Hepatocyte (in vitro differentiated cells): ENCODE measurements around the gene PTPRD. TPM values are rescaled to one million over a fixed set of nuclear protein-coding genes. Genes with fewer than 3 reads are reported as not detected.
A peak's percentile ranks its signal among the peaks of the same experiment; 100 is the strongest.

Experiments
- DNase-seq: peaks from one replicate; pipeline ENCODE4 v3.0.0-alpha.2; 2016; ENCODE audit warnings: low spot score
- H2AFZ ChIP-seq: fragments of 200-600 bp; sonication (generic); 2 replicates; pipeline ENCODE4 v1.6.0; 2016; ENCODE audit warnings: antibody characterized with exemption, mild to moderate bottlenecking
- H3K27ac ChIP-seq: fragments of 200-600 bp; sonication (generic); 2 replicates; pipeline ENCODE4 v1.5.1; 2016; ENCODE audit warnings: mild to moderate bottlenecking
- H3K27me3 ChIP-seq: fragments of 200-600 bp; sonication (generic); 2 replicates; pipeline ENCODE4 v1.6.1; 2016
- H3K36me3 ChIP-seq: fragments of 200-600 bp; sonication (generic); replicated peaks from 2 replicates; pipeline ENCODE4 v1.5.1; 2016; ENCODE audit warnings: low read depth; ENCODE audit not compliant: insufficient read depth
- H3K4me1 ChIP-seq: fragments of 200-600 bp; sonication (generic); 2 replicates; pipeline ENCODE4 v1.5.1; 2016; ENCODE audit warnings: mild to moderate bottlenecking, moderate library complexity; ENCODE audit not compliant: insufficient read depth
- H3K4me2 ChIP-seq: fragments of 200-600 bp; sonication (generic); 2 replicates; pipeline ENCODE4 v1.6.0; 2016
- H3K4me3 ChIP-seq: fragments of 200-600 bp; sonication (generic); 2 replicates; pipeline ENCODE4 v1.5.1; 2016; ENCODE audit warnings: mild to moderate bottlenecking
- H3K79me2 ChIP-seq: fragments of 200-600 bp; sonication (generic); 2 replicates; pipeline ENCODE4 v1.6.0; 2017; ENCODE audit warnings: mild to moderate bottlenecking
- H3K9me2 ChIP-seq: fragments of 200-600 bp; sonication (generic); replicated peaks from 2 replicates; pipeline ENCODE4 v1.6.0; 2017; ENCODE audit warnings: mild to moderate bottlenecking; ENCODE audit not compliant: insufficient read depth
- H3K9me3 ChIP-seq: fragments of 200-600 bp; sonication (generic); 2 replicates; pipeline ENCODE4 v1.5.1; 2016; ENCODE audit warnings: low read depth, mild to moderate bottlenecking
- H4K20me1 ChIP-seq: fragments of 200-600 bp; sonication (generic); 2 replicates; pipeline ENCODE4 v1.6.0; 2016; ENCODE audit warnings: mild to moderate bottlenecking; ENCODE audit not compliant: insufficient read depth, poor library complexity, severe bottlenecking
- EZH2 ChIP-seq: fragments of 200-600 bp; sonication (generic); IDR thresholded peaks from 2 replicates; pipeline ENCODE4 v1.6.1; 2016; ENCODE audit warnings: antibody characterized with exemption, mild to moderate bottlenecking, borderline replicate concordance
- EZH2phosphoT487 ChIP-seq: fragments of 200-600 bp; sonication (generic); IDR thresholded peaks from one replicate; pipeline ENCODE4 v1.6.1; 2018; ENCODE audit warnings: antibody characterized with exemption, mild to moderate bottlenecking, low read depth, moderate library complexity; ENCODE audit not compliant: unreplicated experiment, severe bottlenecking
- WGBS: methylation state at CpG from one replicate; pipeline ENCODE4 v1.1.6; 2016; ENCODE audit warnings: low lambda C conversion rate; ENCODE audit errors: missing lambda C conversion rate; 5-methylcytosine and 5-hydroxymethylcytosine counted together
- polyA plus RNA-seq: library from polyadenylated mRNA; unstranded; fragments of >200 nt; fragmentation: Nextera tagmentation; extraction: Ambion mirVana; gene quantifications from 2 replicates; pipeline ENCODE4 v1.2.1, GENCODE V29; 2016
- total RNA-seq: library from RNA; depleted of rRNA; stranded (reverse); fragments of >200 nt; gene quantifications from 2 replicates; pipeline ENCODE4 v1.2.3, GENCODE V29; 2014
- TF ChIP-seq, protein P1 (sequence below): fragments of 200-600 bp; sonication (generic); IDR thresholded peaks from 2 replicates; pipeline ENCODE4 v1.5.1; 2016; ENCODE audit warnings: antibody characterized with exemption, mild to moderate bottlenecking; ENCODE audit not compliant: poor library complexity

The PTPRD gene
- total and polyA plus RNA-seq, 2 experiments from 2014 or later, result 6.5 to 77.6 TPM

DNA sequence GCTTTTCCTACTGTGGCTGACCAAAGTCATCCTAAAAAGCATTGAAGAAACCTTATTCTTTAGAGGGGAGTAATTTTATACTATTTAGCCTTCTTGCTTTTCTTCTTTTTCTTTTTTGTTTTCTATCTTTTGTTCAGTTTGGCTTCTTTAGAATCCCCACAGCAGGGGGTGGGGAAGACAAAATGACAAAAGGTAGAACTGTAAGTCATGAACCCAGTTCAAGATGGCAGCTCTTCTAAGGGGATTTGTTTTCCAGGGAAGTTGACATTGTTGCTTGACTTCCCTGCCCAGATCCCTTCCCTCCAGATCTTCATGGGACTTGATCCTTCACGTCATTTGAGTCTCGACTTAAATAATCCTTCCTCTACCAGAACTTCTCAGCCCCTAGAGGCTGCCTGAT lies 2120.8 kb downstream of the PTPRD start:
- no peaks in the 10 kb centered on the region for H3K9me2 ChIP-seq
- H3K4me1 ChIP-seq, result peaks cover 3% of the 10 kb centered on the region
- TF ChIP-seq, protein P1, sequence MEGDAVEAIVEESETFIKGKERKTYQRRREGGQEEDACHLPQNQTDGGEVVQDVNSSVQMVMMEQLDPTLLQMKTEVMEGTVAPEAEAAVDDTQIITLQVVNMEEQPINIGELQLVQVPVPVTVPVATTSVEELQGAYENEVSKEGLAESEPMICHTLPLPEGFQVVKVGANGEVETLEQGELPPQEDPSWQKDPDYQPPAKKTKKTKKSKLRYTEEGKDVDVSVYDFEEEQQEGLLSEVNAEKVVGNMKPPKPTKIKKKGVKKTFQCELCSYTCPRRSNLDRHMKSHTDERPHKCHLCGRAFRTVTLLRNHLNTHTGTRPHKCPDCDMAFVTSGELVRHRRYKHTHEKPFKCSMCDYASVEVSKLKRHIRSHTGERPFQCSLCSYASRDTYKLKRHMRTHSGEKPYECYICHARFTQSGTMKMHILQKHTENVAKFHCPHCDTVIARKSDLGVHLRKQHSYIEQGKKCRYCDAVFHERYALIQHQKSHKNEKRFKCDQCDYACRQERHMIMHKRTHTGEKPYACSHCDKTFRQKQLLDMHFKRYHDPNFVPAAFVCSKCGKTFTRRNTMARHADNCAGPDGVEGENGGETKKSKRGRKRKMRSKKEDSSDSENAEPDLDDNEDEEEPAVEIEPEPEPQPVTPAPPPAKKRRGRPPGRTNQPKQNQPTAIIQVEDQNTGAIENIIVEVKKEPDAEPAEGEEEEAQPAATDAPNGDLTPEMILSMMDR, result no peak
- TF ChIP-seq EZH2 (no peak), EZH2phosphoT487 (no peak)
- no peak for DNase-seq
- 100% methylated on average over 2 of the region's 2 CpGs for WGBS
- no peak overlapping the region for H3K4me2 ChIP-seq
- H3K9me3 ChIP-seq, result no peaks in the 10 kb centered on the region
- no peaks in the 10 kb centered on the region for H3K36me3 ChIP-seq
- no peaks in the 10 kb centered on the region for H3K27me3 ChIP-seq
- H3K79me2 ChIP-seq, result no peaks in the 10 kb centered on the region
- no peaks in the 10 kb centered on the region for H4K20me1 ChIP-seq
- H2AFZ ChIP-seq, result no peak overlapping the region
- no peak overlapping the region for H3K4me3 ChIP-seq
- H3K27ac ChIP-seq, result no peak overlapping the region

DNA sequence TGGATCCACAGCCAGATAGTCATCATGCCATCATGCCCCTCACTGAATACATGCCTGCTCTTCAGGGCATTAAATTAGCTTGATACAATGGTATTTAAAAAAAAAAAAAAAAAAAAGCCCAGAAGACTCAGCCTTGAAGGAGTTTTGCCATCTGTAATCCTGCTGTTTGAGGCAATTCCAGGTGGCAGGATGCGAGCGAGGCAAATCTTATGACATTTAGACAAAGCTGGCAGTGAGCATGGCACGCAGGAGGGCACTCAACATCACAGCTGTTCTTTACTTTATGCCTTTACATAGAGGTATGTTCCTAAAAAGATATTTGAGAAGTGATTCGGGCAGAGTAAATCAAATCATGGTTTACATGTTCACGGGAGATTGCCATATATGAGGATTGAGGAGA lies 2121.2 kb downstream of the PTPRD start:
- Histone ChIP-seq H3K36me3 (no peaks in the 10 kb centered on the region), H2AFZ (no peak overlapping the region), H3K79me2 (no peaks in the 10 kb centered on the region), H3K4me2 (no peak overlapping the region), H3K9me3 (no peaks in the 10 kb centered on the region), H3K4me1 (no peaks in the 10 kb centered on the region), H3K9me2 (no peaks in the 10 kb centered on the region), H3K27me3 (no peaks in the 10 kb centered on the region), H4K20me1 (no peaks in the 10 kb centered on the region), H3K27ac (no peak overlapping the region), H3K4me3 (no peak overlapping the region)
- TF ChIP-seq EZH2phosphoT487, result no peak
- TF ChIP-seq, protein P1, result no peak
- TF ChIP-seq EZH2, result no peak
- no peak for DNase-seq
- WGBS, result 92% methylated on average over 5 of the region's 5 CpGs

DNA sequence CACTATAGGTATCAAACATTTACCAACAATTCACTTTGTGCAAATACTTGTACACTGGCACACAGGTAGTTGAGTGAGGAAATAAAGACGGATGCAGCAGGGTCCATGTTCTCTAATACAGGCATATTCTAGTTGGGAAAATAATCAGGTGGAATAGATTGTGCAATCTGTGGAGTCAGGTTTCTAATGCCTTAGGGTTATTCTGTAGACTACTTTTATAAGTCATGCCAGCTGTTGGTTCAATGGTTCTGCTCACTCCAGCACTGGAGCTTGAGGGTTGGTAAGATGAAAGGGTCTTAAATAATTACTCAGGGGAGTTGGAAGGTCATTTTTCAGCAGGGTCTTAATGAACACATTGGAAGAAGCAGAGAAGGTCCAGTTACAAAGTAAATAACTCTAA lies 2123.0 kb downstream of the PTPRD start:
- Histone ChIP-seq H3K4me1 (no peaks in the 10 kb centered on the region), H3K27me3 (no peaks in the 10 kb centered on the region), H4K20me1 (no peaks in the 10 kb centered on the region), H3K79me2 (no peaks in the 10 kb centered on the region), H3K36me3 (no peaks in the 10 kb centered on the region), H3K4me3 (no peak overlapping the region), H3K9me3 (no peaks in the 10 kb centered on the region), H3K4me2 (no peak overlapping the region), H2AFZ (no peak overlapping the region), H3K9me2 (no peaks in the 10 kb centered on the region), H3K27ac (no peak overlapping the region)
- TF ChIP-seq EZH2phosphoT487, result no peak
- TF ChIP-seq EZH2, result no peak
- TF ChIP-seq, protein P1, result no peak
- WGBS, result 58% methylated on average over 1 of the region's 1 CpG
- DNase-seq, result no peak

DNA sequence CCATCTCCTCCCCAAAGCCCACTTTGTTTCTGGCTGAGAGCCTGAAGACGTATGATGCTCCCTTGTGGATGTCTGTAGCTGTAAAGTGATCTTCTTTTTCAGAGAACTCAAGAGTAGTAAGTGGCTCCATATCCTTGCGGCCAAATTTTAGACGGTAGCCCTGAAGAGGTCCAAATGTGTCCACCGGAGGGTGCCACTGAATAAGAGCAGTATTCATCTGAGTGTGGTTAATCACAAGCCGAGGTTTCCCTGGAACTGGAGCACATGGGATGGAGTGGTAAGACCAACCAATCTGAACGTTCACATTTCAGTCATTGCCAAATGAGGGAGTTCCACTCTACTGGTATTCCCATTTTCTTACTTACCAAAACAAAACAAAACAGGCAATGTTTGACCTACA lies 2126.7 kb downstream of the PTPRD start:
- TF ChIP-seq, protein P1, result peak; percentile 30
- TF ChIP-seq EZH2phosphoT487, result no peak
- Histone ChIP-seq H3K79me2 (no peaks in the 10 kb centered on the region), H4K20me1 (no peaks in the 10 kb centered on the region), H3K9me3 (no peaks in the 10 kb centered on the region), H3K27me3 (no peaks in the 10 kb centered on the region), H3K4me1 (no peaks in the 10 kb centered on the region), H3K27ac (no peak overlapping the region), H2AFZ (no peak overlapping the region), H3K36me3 (no peaks in the 10 kb centered on the region), H3K4me3 (no peak overlapping the region), H3K9me2 (no peaks in the 10 kb centered on the region), H3K4me2 (no peak overlapping the region)
- peak; percentile 25 for DNase-seq
- 79% methylated on average over 6 of the region's 6 CpGs for whole genome bisulfite sequencing
